HG02763 (cell line): ENCODE data around the gene CIITA.
A peak's percentile ranks its signal among the peaks of the same experiment; 100 is the strongest.
"Not testable (repeated sequence)": the region's sequence is repeated elsewhere in the genome, so short reads cannot be mapped to it uniquely, and the experiment has no call there.

Experiments
- ATAC-seq: cut with Tn5 transposase; IDR thresholded peaks from one replicate; pipeline ENCODE4 v1.9.1; 2021; ENCODE audit warnings: mild to moderate bottlenecking, moderate library complexity; ENCODE audit not compliant: unreplicated experiment

Gene CIITA

DNA sequence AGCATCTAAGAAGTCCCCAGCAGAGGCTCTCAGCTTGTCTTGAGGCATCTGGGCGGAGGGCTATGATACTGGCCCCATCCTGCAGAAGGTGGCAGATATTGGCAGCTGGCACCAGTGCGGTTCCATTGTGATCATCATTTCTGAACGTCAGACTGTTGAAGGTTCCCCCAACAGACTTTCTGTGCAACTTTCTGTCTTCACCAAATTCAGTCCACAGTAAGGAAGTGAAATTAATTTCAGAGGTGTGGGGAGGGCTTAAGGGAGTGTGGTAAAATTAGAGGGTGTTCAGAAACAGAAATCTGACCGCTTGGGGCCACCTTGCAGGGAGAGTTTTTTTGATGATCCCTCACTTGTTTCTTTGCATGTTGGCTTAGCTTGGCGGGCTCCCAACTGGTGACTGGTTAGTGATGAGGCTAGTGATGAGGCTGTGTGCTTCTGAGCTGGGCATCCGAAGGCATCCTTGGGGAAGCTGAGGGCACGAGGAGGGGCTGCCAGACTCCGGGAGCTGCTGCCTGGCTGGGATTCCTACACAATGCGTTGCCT lies at the start of gene CIITA:
CIITA (plus strand) TSS at position 404 of the 543 bp plus-strand sequence; CDS start at position 533, 129 bp downstream.
- peak; percentile 41 for ATAC-seq

DNA sequence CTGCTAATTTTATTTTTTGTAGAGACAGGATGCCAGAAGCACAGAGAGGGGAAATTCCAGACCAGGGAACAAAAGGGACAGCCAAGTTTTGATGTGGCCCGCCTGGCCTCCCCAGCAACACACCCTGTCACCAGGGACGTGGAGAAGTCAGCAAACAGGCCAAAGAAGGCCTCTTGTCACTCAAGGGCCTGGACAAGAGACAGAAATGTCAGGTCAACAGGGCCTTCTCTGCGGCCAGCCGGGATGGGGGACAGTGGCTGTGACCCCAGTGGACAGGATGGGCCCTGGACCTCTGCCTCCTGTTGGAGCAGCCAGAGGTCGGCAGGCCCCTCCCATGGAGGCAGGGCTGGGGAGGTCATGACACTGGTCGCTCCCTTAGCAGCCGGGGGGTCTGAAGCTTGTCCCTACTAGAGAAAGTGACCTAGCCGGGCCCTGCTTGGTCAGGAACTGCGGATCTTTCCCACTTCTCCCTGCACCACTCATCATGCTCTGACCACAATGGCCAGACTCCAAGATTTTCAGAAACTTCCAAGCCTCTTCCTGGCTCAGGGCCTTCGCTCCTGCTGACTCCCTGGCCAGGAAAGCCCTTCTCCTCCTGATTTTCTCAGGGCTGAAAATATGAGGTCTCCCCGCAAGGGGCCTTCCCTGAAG lies 49.2 kb upstream of the CIITA start:
- no peak for ATAC-seq

DNA sequence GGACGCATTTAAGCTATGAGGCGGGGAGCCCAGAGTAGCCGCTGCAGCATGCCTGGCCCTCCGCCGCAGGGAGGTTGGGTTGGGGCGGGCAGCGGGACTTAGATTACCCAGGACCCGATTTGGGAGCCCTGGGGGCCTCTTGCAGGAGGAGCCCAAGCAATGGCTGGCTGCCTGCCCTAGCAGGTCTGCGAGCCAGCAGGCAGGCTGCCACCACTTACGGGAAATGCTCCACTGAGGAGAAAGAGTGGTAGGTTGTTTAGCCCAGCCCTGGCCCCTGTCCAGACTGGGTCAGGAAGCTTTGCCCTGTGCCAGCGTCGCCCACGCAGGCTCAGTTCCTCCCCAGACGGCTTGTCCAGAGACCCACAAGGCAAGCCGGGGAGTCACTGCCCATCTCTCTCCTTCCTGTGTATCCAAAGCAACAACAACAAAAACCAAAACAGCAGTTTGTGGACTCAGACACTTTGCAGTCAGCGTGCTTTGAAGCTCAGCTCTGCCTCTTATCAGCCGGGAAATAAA lies 48.1 kb upstream of the CIITA start:
- no peak for ATAC-seq

DNA sequence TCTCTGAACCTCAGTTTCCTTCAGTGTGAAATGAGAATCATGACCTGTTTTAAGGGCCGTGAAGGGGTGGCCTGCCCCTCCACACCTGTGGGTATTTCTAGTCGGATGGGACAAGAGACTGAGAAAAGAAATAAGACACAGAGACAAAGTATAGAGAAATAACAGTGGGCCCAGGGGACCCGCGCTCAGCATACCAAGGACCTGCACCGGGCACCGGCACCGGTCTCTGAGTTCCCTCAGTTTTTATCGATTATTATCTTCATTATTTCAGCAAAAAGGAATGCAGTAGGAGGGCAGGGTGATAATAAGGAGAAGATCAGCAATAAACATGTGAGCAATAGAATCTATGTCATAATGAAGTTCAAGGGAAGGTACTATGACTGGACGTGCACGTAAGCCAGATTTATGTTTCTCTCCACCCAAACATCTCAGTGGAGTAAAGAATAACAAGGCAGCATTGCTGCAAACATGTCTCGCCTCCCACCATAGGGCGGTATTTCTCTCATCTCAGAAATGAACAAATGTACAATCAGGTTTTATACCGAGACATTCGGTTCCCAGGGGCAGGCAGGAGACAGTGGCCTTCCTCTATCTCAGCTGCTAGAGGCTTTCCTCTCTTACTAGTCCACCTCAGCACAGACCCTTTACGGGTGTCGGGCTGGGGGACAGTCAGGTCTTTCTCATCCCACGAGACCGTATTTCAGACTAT lies 47.5 kb upstream of the CIITA start:
- not testable (repeated sequence) for ATAC-seq

- not testable (repeated sequence) for ATAC-seq
Measured at GRCh38 chr16:10830240-10830639, 46.8 kb upstream of the CIITA start.

GRCh38 chr16:10831894-10832886 lies 44.8 kb upstream of the CIITA start:
- no peak for ATAC-seq

DNA sequence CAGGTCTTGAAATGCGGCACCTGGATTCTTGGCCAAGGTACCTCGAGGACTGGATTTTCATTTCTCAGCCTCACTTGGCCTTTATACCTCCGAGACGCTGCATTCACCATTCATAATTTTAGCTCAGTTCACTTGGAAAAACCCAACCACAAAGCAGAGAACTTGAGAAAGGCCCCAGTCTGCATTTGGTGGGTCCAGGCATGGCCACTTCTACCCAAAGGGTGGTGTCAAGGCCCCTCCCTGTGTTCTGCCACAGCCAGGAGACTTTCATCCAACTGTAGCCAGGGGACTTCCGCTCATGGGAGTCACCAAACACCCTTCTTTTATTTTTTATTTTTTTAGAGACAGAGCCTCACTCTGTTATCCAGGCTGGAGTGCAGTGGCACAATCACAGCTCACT lies 43.7 kb upstream of the CIITA start:
- ATAC-seq = no peak

GRCh38 chr16:10834130-10834529 lies 42.9 kb upstream of the CIITA start:
- no peak for ATAC-seq

DNA sequence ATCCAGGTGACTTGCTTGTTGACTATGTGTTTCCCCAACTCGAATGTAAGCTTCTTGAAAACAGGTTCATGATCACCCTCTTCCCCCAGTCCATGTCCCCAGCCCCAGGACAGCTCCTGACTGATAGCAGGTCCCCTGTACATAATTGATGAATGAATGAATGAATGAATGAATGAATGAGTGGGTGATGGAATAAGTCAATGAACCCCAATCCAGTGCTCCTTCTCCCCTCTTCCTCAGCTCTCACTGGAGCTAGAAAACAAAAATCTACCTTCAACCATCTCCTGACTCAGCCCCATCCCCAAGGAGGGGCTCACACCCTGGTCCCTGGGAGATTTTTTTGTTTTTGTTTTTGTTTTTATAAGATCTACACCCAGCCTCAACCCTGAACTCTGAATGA lies 42.2 kb upstream of the CIITA start:
- ATAC-seq = no peak

DNA sequence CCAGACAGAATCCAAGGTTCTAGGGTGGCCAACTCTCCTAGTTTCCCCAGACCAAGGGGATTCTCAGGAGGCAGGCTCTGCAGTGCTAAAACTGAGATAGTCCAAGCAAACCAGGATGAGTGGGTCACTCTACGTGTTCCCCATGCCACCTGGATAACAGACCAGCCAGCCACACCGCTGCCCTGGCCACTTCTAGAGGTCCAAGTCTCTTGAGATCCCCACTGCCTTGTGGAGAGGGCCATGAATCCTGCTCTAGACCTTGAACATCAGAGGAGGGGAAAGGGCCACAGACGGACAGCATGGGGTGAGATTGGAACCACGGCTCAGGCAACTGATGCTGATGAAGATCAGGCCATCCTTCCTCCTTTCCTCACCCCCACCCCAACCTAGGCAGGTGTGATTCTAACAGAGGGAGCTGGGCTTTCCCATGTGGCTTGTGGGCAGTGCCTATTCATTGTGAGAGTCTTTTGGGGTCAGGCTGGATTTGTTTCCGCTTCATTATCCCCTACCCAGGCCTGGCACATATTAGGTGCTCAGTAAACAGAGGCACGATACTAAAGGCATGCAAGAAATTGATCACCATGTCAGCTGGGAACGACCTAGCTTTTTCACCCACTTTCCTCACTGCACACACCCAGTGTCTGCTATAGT lies 41.6 kb upstream of the CIITA start:
- peak; percentile 46 for ATAC-seq

GRCh38 chr16:10836174-10836853 lies 40.7 kb upstream of the CIITA start:
- ATAC-seq = no peak

GRCh38 chr16:10838621-10839278 lies 38.3 kb upstream of the CIITA start:
- ATAC-seq = no peak

DNA sequence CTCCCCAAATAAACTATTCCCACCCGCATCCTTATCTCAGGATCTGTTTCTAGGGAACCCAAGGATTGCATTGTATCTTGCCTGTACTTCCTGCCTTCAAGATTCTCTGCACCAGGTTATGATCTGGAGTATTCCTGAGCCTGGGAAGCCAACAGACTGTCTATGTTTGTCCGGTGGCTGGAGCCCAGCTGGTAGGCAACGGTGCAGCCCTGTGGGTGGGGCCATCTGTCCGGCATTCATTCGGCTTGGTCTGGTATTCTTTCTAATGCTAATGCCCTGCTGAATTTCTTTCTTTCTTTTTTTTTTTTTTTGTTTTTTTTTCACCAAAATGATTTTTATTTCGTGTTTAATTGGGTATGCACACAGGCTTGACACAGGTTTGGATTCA lies 37.7 kb upstream of the CIITA start:
- ATAC-seq = no peak

GRCh38 chr16:10840703-10841102 lies 36.3 kb upstream of the CIITA start:
- no peak for ATAC-seq

DNA sequence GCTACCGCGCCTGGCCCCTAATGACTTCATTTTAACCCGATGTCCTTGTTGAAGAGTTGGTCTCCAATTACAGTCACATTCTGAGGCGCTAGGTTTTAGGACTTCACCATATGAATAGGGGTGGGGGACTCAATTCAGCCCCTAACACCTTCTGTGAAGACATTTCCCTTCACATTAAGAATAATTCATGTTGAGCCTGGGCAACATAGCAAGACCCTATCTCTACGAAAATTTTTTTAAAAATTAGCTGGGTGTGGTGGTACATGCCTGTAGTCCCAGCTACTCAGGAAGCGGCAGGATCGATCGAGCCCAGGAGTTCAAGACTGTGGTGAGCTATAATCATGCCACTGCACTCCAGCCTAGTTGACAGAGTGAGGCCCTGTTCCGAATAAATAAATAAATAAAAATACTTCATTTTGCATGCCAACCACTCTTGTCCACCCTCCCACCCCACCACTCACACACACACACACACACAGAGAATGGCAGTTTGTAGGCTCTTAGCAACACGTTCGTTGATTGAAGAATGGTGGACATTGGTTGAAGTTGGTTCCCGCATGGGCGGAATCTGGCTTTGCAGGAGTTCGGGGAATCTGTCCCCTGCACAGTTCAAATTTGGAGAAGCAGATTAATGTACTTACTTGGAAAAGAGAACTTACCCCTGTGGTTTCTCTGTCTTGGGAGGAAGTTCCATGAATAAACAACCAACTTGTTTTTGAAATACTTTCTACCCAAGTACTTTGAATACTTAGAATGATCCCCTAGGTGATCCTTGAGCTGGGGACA lies 30.6 kb upstream of the CIITA start:
- ATAC-seq = no peak

DNA sequence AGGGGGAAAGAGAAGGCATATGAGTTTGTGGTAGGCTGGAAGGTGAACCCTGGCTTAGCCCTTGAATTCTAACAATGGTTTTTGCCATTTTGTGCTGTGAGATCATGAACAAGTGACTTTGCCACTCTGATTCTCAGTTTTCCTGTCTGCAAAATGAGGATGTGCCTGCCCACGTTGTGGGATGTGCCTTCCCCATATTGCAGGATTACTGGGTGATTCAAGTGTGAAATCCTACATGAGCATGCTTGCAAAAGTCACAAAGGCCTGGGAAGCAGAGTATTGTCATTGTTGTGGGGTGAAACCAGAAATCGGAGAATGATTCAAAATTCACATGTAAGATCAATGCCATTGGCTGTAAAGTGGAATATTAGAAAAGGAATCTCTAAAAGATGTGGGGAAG lies 29.8 kb upstream of the CIITA start:
- no peak for ATAC-seq

DNA sequence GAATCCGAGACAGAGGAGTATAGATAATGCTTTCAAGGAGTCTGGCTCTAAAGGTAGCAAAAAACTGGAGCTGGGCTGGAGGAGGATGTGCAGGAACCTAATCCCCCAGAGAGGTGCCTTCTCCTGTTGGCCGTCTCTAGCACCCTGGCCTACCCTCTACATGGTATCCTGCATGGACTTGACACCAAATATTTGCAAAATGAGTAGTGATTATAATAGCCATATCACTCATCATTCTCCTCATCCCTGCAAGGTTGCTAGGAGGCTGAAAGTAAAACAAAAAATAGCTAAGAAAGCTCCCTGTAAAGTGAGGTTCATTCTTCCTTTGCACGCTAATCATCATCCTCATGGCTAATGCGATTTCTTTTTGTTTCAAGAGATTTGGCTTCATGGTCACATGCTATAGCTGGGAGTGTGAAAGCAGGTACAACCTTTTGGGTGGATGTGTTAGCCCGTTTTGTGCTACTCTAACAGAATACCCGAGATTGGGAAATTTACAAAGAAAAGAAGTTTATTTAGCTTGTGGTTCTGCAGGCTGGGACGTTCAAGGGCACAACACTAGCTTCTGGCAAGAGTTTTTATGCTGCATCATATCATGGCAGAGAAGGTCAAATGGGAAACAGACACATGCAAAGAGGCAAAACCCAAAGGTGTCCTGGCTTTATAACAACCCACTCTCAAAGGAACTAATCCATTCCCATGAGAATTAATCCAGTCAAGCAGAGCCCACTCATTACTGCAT lies 27.1 kb upstream of the CIITA start:
- no peak for ATAC-seq

GRCh38 chr16:10850478-10850850 lies 26.5 kb upstream of the CIITA start:
- no peak for ATAC-seq
